HFF-Myc (cell line): Measurements from ENCODE around the gene GRM7.

Experiments used
- DNase-seq: peaks from one replicate; pipeline ENCODE4 v3.0.0-alpha.2; 2011; ENCODE audit warnings: low read depth; ENCODE audit errors: extremely low read depth
- H3K4me3 ChIP-seq: replicated peaks from 2 replicates; pipeline ENCODE4 v1.5.1; 2011; ENCODE audit warnings: low read depth, mild to moderate bottlenecking, control low read depth, low read length
- CTCF ChIP-seq: IDR thresholded peaks from 2 replicates; pipeline ENCODE4 v1.5.1; 2012; ENCODE audit warnings: mild to moderate bottlenecking, low read depth, low read length, control low read depth; ENCODE audit errors: missing control alignments

GRM7 gene

GRCh38 chr3:6994081-6994668 is 133.3 kb downstream of the GRM7 start:
- no peak for TF ChIP-seq CTCF
- DNase-seq, result no peak

GRCh38 chr3:7000501-7000900 is 139.6 kb downstream of the GRM7 start:
- no peak for DNase-seq
- no peak for TF ChIP-seq CTCF
- no peak overlapping the region for H3K4me3 ChIP-seq

More at GRCh38 chr3:6994081-6994668, 133.3 kb downstream of the GRM7 start:
- no peak overlapping the region for H3K4me3 ChIP-seq

- H3K4me3 ChIP-seq, result no peak overlapping the region
- no peak for DNase-seq
- TF ChIP-seq CTCF, result no peak
These were observed 140.5 kb downstream of the GRM7 start for GRCh38 chr3:7001370-7001769.

- DNase-seq, result no peak
- TF ChIP-seq CTCF, result no peak
- H3K4me3 ChIP-seq, result no peak overlapping the region
These were observed 154.9 kb downstream of the GRM7 start for GRCh38 chr3:7015683-7016440.

- DNase-seq, result no peak
- TF ChIP-seq CTCF, result no peak
- H3K4me3 ChIP-seq, result no peak overlapping the region
These were observed 164.8 kb downstream of the GRM7 start for GRCh38 chr3:7025581-7026300.

GRCh38 chr3:7029562-7029961 is 168.6 kb downstream of the GRM7 start:
- TF ChIP-seq CTCF, result no peak
- DNase-seq, result no peak

More at GRCh38 chr3:7029562-7029961, 168.6 kb downstream of the GRM7 start:
- H3K4me3 ChIP-seq, result no peak overlapping the region
